KMS-11 (cell line): ENCODE data around the gene TMEM169.

Experiments used
- H2AFZ ChIP-seq: fragments of 200-600 bp; sonication (generic); 2 replicates; pipeline ENCODE4 v1.6.1; 2016; ENCODE audit warnings: antibody characterized with exemption, mixed run types, low read depth
- H3K27ac ChIP-seq: fragments of 200-600 bp; sonication (generic); 2 replicates; pipeline ENCODE4 v1.6.1; 2016; ENCODE audit warnings: mild to moderate bottlenecking, mixed run types
- H3K27me3 ChIP-seq: fragments of 200-600 bp; sonication (generic); 2 replicates; pipeline ENCODE4 v1.6.1; 2017; ENCODE audit warnings: mild to moderate bottlenecking, low read depth, mixed run types, moderate library complexity; ENCODE audit not compliant: insufficient read depth
- H3K36me3 ChIP-seq: fragments of 200-600 bp; sonication (generic); 2 replicates; pipeline ENCODE4 v1.6.1; 2017; ENCODE audit warnings: mild to moderate bottlenecking, mixed run types; ENCODE audit not compliant: insufficient read depth
- H3K4me1 ChIP-seq: fragments of 200-600 bp; sonication (generic); 2 replicates; pipeline ENCODE4 v1.6.1; 2016; ENCODE audit warnings: mild to moderate bottlenecking, low read depth, mixed run types; ENCODE audit not compliant: poor library complexity, severe bottlenecking
- H3K4me2 ChIP-seq: fragments of 200-600 bp; sonication (generic); 2 replicates; pipeline ENCODE4 v1.7.0; 2016; ENCODE audit warnings: mild to moderate bottlenecking, mixed run types
- H3K4me3 ChIP-seq: fragments of 200-600 bp; sonication (generic); IDR thresholded peaks from 2 replicates; pipeline ENCODE4 v1.6.1; 2017; ENCODE audit warnings: low read depth, low read length, mixed read lengths; ENCODE audit not compliant: insufficient read depth
- H3K79me2 ChIP-seq: fragments of 200-600 bp; sonication (generic); 2 replicates; pipeline ENCODE4 v1.6.1; 2016; ENCODE audit warnings: low read depth, mixed run types; ENCODE audit not compliant: insufficient read depth
- H3K9ac ChIP-seq: fragments of 200-600 bp; sonication (generic); 2 replicates; pipeline ENCODE4 v1.6.1; 2016; ENCODE audit warnings: mild to moderate bottlenecking, mixed run types
- H4K20me1 ChIP-seq: fragments of 200-600 bp; sonication (generic); 2 replicates; pipeline ENCODE4 v1.6.1; 2016; ENCODE audit warnings: mild to moderate bottlenecking, mixed run types; ENCODE audit not compliant: insufficient read depth
- TF ChIP-seq, protein P1 (sequence below): fragments of 200-600 bp; sonication (generic); conservative IDR thresholded peaks from 2 replicates; pipeline ENCODE4 v1.6.1; 2017; ENCODE audit warnings: low read depth, mild to moderate bottlenecking, antibody characterized with exemption, low read length, moderate library complexity, mixed read lengths

Gene TMEM169

DNA sequence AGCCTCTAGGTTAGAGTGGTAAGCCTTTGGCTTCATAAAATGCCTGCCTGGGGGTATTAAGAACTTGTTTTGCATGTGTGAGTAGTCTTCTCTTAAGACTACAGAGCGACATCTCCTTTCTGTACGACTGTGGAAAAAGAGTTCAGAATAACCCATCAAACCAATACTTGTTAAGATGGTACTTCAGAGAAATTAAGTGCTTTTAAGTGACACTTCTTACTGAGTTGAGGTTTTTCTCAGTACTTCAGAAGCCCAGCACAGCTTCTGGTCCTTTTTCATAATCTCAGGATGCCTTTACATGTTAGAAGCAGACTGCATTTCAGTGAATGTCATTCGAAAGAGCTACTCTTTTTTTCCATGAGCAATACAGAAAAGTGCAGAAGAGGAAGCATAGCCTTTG, 38.3 kb downstream of the TMEM169 start:
- Histone ChIP-seq H2AFZ (no peak overlapping the region), H3K27me3 (no peaks in the 10 kb centered on the region), H3K4me3 (no peak overlapping the region), H3K4me2 (no peak overlapping the region), H3K36me3 (peaks cover 20% of the 10 kb centered on the region), H3K9ac (no peak overlapping the region), H3K4me1 (peaks cover 52% of the 10 kb centered on the region), H3K79me2 (peaks cover 84% of the 10 kb centered on the region), H3K27ac (no peak overlapping the region), H4K20me1 (no peaks in the 10 kb centered on the region; the same call in 1 of the 2 replicates)
- TF ChIP-seq, protein P1, sequence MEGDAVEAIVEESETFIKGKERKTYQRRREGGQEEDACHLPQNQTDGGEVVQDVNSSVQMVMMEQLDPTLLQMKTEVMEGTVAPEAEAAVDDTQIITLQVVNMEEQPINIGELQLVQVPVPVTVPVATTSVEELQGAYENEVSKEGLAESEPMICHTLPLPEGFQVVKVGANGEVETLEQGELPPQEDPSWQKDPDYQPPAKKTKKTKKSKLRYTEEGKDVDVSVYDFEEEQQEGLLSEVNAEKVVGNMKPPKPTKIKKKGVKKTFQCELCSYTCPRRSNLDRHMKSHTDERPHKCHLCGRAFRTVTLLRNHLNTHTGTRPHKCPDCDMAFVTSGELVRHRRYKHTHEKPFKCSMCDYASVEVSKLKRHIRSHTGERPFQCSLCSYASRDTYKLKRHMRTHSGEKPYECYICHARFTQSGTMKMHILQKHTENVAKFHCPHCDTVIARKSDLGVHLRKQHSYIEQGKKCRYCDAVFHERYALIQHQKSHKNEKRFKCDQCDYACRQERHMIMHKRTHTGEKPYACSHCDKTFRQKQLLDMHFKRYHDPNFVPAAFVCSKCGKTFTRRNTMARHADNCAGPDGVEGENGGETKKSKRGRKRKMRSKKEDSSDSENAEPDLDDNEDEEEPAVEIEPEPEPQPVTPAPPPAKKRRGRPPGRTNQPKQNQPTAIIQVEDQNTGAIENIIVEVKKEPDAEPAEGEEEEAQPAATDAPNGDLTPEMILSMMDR: no peak

- no peak overlapping the region; the same call in 1 of the 2 replicates for H3K27ac ChIP-seq
- no peak overlapping the region for H2AFZ ChIP-seq
- no peaks in the 10 kb centered on the region for H3K27me3 ChIP-seq
- H3K79me2 ChIP-seq: peaks cover 77% of the 10 kb centered on the region
- no peak overlapping the region for H3K4me2 ChIP-seq
- H3K4me1 ChIP-seq: peaks cover 39% of the 10 kb centered on the region
- H3K36me3 ChIP-seq: peaks cover 28% of the 10 kb centered on the region
- H3K9ac ChIP-seq: no peak overlapping the region
- TF ChIP-seq, protein P1: no peak
- H3K4me3 ChIP-seq: no peak overlapping the region
- no peaks in the 10 kb centered on the region; the same call in 1 of the 2 replicates for H4K20me1 ChIP-seq
These were observed 39.5 kb downstream of the TMEM169 start for GRCh38 chr2:216121255-216121654.

- Histone ChIP-seq H2AFZ (no peak overlapping the region), H3K4me3 (no peak overlapping the region), H3K36me3 (peaks cover 33% of the 10 kb centered on the region), H3K4me1 (no peaks in the 10 kb centered on the region), H4K20me1 (peaks cover 3% of the 10 kb centered on the region; the same call in 1 of the 2 replicates), H3K9ac (no peak overlapping the region), H3K79me2 (peaks cover 42% of the 10 kb centered on the region; the same call in 1 of the 2 replicates), H3K27me3 (no peaks in the 10 kb centered on the region), H3K27ac (no peak overlapping the region), H3K4me2 (no peak overlapping the region)
- TF ChIP-seq, protein P1: no peak
These were observed 45.2 kb downstream of the TMEM169 start for GRCh38 chr2:216126943-216127342.

GRCh38 chr2:216130346-216130971, 48.7 kb downstream of the TMEM169 start:
- Histone ChIP-seq H3K9ac (no peak overlapping the region), H3K79me2 (peaks cover 38% of the 10 kb centered on the region), H3K27ac (no peak overlapping the region), H3K4me2 (no peak overlapping the region), H3K4me1 (peaks cover 19% of the 10 kb centered on the region), H3K36me3 (peaks cover 37% of the 10 kb centered on the region; the same call in 1 of the 2 replicates), H2AFZ (no peak overlapping the region), H3K4me3 (no peak overlapping the region), H4K20me1 (peaks cover 3% of the 10 kb centered on the region; the same call in 1 of the 2 replicates), H3K27me3 (no peaks in the 10 kb centered on the region)
- TF ChIP-seq, protein P1: no peak
